Ectodermal cell (in vitro differentiated cells): ENCODE data around the gene GATAD1.
"Not testable (repeated sequence)": the region's sequence is repeated elsewhere in the genome, so short reads cannot be mapped to it uniquely, and the experiment has no call there.

Experiments used
- H3K27ac ChIP-seq: 2 replicates; pipeline ENCODE4 v1.7.0; 2013; ENCODE audit warnings: mild to moderate bottlenecking, low read depth, low read length; ENCODE audit not compliant: insufficient read depth, poor library complexity, severe bottlenecking
- H3K27me3 ChIP-seq: 2 replicates; pipeline ENCODE4 v1.7.0; 2013; ENCODE audit warnings: mild to moderate bottlenecking, low read length; ENCODE audit not compliant: insufficient read depth, control insufficient read depth, poor library complexity, severe bottlenecking
- H3K36me3 ChIP-seq: one replicate; pipeline ENCODE4 v1.7.0; 2013; ENCODE audit warnings: low read length; ENCODE audit not compliant: control insufficient read depth, insufficient read depth
- H3K4me1 ChIP-seq: one replicate; pipeline ENCODE4 v1.7.0; 2013; ENCODE audit warnings: low read length; ENCODE audit not compliant: control insufficient read depth, insufficient read depth
- H3K4me3 ChIP-seq: 2 replicates; pipeline ENCODE4 v1.7.0; 2013; ENCODE audit warnings: low read depth, low read length, control low read depth; ENCODE audit not compliant: insufficient read depth
- H3K9me3 ChIP-seq: 2 replicates; pipeline ENCODE4 v1.7.0; 2013; ENCODE audit warnings: mild to moderate bottlenecking, low read length, moderate library complexity; ENCODE audit not compliant: control insufficient read depth
- WGBS, 2 experiments: methylation state at CpG; one replicate each; pipeline ENCODE4 v1.1.7; 2013; ENCODE audit warnings: missing lambda C conversion rate in 2 of 2; 5-methylcytosine and 5-hydroxymethylcytosine counted together

Gene GATAD1

DNA sequence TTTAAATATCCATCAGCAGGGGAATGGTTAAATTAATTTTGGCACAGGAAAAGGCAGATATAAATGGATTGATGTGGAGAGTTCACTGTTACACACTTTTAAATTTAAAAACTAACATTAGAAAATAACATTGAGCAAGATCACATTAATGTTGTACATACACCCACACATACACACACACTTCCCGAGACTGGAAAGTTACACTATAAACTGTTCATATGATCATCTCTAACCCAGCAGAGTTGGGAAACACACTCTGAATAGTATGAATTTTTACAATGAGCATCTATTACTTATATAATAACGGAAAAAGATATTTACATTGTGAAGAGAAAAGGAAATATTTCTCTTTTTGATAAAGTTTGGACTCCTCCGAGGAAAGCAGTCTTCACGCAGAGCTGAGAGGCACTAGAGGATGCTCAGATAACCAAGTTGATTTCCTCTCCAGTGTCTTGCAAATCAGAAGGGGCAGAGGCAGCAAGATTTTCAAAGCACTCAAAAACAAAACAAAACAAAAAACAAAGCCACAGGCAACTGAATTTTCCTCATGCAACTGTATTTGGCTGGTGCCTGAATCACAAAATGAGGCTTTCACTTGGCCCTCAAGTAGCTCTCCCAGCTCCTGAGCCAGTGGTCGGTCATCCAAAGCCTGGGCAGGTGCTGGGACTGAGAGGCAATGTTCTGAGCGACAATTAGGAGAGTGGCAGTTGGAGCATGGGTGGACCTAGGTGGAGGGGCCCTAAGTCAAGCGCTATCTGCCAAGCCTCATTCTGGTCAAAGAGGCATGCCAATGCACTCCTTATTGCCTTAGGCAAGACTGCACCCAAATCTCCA lies 10.5 kb upstream of the GATAD1 start:
- WGBS, 2 experiments: 67 to 71% methylated on average over 6 to 7 of the region's 7 CpGs
- no peaks in the 10 kb centered on the region for H3K36me3 ChIP-seq
- H3K27ac ChIP-seq: no peak overlapping the region
- no peaks in the 10 kb centered on the region for H3K9me3 ChIP-seq
- H3K4me1 ChIP-seq: no peaks in the 10 kb centered on the region
- H3K4me3 ChIP-seq: no peak overlapping the region
- no peaks in the 10 kb centered on the region for H3K27me3 ChIP-seq

DNA sequence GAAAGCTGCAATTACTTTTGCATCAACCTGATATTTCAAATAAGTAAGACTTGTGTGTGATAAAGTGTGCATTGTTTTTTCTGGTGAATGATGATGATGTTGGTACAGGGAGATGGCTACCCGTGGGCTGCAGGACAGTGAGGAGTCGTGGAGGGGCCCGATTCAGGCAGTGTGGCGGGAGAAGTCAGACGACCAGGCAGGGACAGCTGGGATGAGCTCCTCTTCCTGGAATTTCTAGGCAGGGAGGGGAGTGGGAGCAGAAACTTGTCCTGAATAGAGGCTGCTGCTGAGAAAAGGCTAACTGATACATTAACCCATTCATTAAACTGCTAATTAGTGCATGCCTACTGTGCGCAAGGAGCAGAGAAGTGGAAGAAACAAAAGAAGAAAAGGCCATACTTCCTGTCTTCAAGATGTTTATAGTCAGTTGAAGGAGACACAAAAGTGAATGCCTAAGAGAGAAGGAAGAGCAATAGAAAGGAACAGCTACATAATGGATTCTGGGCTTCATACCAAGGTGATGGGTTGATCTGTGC lies 9.3 kb upstream of the GATAD1 start:
- Histone ChIP-seq H3K27ac (no peak overlapping the region), H3K9me3 (no peaks in the 10 kb centered on the region), H3K27me3 (no peaks in the 10 kb centered on the region), H3K4me3 (no peak overlapping the region), H3K36me3 (no peaks in the 10 kb centered on the region), H3K4me1 (no peaks in the 10 kb centered on the region)
- WGBS, 2 experiments: 77 to 83% methylated on average over 6 of the region's 6 CpGs

DNA sequence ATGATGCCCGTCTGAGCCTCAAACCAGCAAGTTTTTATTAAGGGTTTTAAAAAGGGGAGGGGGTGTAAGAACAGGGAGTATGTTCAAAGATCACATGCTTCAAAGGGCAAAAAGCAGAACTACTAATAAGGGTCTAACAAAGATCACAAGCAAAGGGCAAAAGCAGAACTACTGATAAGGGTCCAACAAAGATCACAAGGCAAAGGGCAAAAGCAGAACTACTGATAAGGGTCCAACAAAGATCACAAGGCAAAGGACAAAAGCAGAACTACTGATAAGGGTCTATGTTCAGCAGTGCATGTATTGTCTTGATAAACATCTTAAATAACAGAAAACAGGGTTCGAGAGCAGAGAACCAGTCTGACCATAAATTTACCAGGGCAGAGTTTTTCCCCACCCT lies 4.6 kb upstream of the GATAD1 start:
- not testable (repeated sequence) for H3K36me3 ChIP-seq, H3K4me3 ChIP-seq, H3K9me3 ChIP-seq, H3K4me1 ChIP-seq, H3K27ac ChIP-seq, H3K27me3 ChIP-seq
- WGBS, 2 experiments: 90 to 96% methylated on average over 2 of the region's 2 CpGs

DNA sequence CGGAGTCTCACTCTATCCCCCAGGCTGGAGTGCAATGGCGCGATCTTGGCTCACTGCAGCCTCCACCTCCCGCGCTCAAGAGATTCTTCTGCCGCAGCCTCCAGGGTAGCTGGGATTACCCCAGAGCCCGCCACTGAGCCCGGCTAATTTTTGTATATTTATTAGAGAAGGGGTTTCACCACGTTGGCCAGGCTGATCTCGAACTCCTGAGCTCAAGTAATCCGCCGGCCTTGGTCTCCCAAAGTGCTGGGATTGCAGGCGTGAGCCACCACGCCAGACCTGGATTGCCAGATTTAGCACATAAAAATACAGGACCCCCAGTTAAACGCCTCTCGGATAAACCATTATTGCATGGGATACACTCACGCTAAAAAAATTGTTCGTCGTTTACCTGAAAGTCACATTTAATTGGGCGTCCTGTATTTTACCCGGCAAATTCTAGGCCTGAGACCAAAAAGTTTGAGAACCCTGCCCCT lies 375 bp upstream of the GATAD1 start:
- 58 to 61% methylated on average over 21 of the region's 21 CpGs for WGBS, 2 experiments
- Histone ChIP-seq H3K9me3 (no peaks in the 10 kb centered on the region), H3K27ac (no peak overlapping the region), H3K4me3 (peak overlapping the region; percentile 98), H3K27me3 (no peaks in the 10 kb centered on the region), H3K4me1 (no peaks in the 10 kb centered on the region), H3K36me3 (peaks cover 17% of the 10 kb centered on the region)

DNA sequence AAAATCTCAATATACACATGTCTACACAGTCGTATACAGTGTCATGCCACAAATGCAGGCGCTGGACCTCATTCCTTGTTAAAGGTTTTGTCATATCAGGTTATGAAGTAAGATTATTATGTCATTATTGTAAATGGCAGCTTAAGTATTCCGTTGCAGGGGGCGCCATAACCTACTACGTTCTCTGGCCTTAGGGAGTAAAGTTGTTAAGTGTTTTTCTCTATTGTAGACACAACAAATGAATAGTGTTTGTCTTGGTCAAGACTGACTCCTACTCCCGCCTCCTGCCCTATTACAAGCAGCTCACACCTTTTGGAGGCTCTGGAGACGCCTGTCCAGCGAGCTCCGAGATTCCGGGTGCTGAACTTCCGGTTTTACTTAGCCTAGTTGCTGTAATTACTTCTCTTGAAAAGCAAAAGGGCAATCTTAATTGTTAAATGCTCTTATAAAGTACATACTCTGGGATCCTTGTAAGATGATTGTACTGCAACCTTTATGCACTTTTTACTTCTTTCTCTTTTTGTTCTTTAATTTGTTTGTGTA lies 994 bp downstream of the GATAD1 start:
- 12 to 14% methylated on average over 10 to 11 of the region's 11 CpGs for WGBS, 2 experiments
- no peaks in the 10 kb centered on the region for H3K27me3 ChIP-seq
- peak overlapping the region; percentile 26 for H3K27ac ChIP-seq
- no peaks in the 10 kb centered on the region for H3K9me3 ChIP-seq
- peaks cover 29% of the 10 kb centered on the region for H3K36me3 ChIP-seq
- H3K4me3 ChIP-seq: peak overlapping the region; percentile 98
- H3K4me1 ChIP-seq: no peaks in the 10 kb centered on the region

DNA sequence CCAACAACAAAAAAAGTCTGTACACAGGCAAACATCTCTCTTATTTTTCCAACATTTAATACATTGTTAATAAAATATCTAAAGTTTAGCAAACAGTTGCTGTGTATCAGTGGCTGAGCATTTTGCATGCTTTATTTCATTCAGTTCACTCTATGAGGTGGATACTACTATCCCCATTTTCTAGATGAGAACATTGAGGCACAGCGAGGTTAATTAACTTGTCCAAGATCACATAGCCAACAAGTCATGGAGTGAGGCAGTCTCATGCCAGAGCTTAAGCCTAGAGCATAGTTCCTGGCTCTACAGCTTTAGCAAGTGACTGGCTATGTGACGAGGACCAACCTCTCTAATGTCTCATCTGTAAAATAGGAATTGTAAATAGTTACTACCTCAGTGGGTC lies 4.4 kb downstream of the GATAD1 start:
- no peak overlapping the region for H3K4me3 ChIP-seq
- 93 to 98% methylated on average over 2 of the region's 2 CpGs for WGBS, 2 experiments
- no peak overlapping the region for H3K27ac ChIP-seq
- peaks cover 49% of the 10 kb centered on the region for H3K36me3 ChIP-seq
- no peaks in the 10 kb centered on the region for H3K4me1 ChIP-seq
- no peaks in the 10 kb centered on the region for H3K9me3 ChIP-seq
- no peaks in the 10 kb centered on the region for H3K27me3 ChIP-seq

DNA sequence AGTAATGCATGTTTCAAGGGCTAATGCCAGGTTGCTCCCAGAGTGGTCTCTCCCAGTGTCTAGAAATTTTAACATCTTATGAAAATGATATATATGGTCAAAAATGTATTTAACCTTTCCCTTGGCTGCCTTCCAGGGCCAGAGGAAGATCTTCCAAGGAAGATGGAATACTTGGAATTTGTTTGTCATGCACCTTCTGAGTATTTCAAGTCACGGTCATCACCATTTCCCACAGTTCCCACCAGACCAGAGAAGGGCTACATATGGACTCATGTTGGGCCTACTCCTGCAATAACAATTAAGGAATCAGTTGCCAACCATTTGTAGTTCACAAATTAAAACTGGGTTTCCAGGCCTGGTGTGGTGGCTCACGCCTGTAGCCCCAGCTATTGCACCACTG lies 9.0 kb downstream of the GATAD1 start:
- Histone ChIP-seq H3K4me1 (no peaks in the 10 kb centered on the region), H3K27ac (no peak overlapping the region), H3K36me3 (peaks cover 42% of the 10 kb centered on the region), H3K4me3 (no peak overlapping the region), H3K27me3 (no peaks in the 10 kb centered on the region), H3K9me3 (no peaks in the 10 kb centered on the region)
- WGBS, 2 experiments: 92 to 96% methylated on average over 2 of the region's 2 CpGs

DNA sequence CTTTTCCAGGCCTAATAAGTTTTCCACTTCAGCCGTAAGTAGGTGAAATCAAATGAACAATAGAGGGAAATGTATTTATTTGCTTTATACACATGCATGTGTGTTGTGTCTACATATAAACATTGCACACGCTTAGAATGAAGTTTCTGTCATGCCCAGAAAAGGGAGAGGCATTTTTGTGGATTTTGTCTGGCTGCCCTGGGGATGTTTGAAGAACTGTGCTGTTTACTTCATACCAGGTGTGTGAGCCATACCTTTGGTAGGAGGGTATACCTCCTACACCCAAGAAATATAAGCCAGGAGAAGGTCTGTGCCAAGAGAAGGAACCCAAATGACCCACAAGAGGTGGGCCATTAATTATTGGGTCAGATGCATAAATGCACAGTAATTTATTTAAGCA lies 12.8 kb downstream of the GATAD1 start:
- H3K9me3 ChIP-seq: no peaks in the 10 kb centered on the region
- H3K4me3 ChIP-seq: no peak overlapping the region
- H3K36me3 ChIP-seq: peaks cover 15% of the 10 kb centered on the region
- H3K27me3 ChIP-seq: no peaks in the 10 kb centered on the region
- WGBS, 2 experiments: 88 to 93% methylated on average over 2 of the region's 2 CpGs
- H3K27ac ChIP-seq: no peak overlapping the region
- no peaks in the 10 kb centered on the region for H3K4me1 ChIP-seq

DNA sequence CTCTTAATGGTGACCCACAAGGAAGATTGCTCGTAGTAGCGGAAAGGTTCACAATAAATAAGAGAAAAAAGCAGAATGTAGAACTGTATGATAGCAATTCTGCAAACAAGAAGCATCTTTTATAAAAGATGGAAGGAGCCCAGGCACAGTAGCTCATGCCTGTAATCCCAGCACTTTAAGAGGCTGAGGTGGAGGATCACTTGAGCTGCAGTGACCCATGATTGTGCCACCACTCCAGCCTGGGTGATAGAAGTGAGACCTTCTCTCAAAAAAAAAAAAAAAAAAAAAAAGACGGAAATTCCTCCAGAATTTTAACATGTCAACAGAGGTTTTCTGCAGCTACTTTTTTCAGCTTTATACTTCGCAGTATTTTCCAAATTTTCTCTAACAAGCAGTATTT lies 13.2 kb downstream of the GATAD1 start:
- 84 to 91% methylated on average over 4 of the region's 4 CpGs for WGBS, 2 experiments
- Histone ChIP-seq H3K27me3 (no peaks in the 10 kb centered on the region), H3K27ac (no peak overlapping the region), H3K4me1 (no peaks in the 10 kb centered on the region), H3K36me3 (peaks cover 14% of the 10 kb centered on the region), H3K9me3 (no peaks in the 10 kb centered on the region), H3K4me3 (no peak overlapping the region)
